ENCODE data around the gene FN3KRP. TPM values are rescaled to one million over a fixed set of nuclear protein-coding genes. Genes with fewer than 3 reads are reported as not detected.
A peak's percentile ranks its signal among the peaks of the same experiment; 100 is the strongest.

FN3KRP gene
- polyA plus RNA-seq, 1 experiment, result 15.1 TPM

DNA sequence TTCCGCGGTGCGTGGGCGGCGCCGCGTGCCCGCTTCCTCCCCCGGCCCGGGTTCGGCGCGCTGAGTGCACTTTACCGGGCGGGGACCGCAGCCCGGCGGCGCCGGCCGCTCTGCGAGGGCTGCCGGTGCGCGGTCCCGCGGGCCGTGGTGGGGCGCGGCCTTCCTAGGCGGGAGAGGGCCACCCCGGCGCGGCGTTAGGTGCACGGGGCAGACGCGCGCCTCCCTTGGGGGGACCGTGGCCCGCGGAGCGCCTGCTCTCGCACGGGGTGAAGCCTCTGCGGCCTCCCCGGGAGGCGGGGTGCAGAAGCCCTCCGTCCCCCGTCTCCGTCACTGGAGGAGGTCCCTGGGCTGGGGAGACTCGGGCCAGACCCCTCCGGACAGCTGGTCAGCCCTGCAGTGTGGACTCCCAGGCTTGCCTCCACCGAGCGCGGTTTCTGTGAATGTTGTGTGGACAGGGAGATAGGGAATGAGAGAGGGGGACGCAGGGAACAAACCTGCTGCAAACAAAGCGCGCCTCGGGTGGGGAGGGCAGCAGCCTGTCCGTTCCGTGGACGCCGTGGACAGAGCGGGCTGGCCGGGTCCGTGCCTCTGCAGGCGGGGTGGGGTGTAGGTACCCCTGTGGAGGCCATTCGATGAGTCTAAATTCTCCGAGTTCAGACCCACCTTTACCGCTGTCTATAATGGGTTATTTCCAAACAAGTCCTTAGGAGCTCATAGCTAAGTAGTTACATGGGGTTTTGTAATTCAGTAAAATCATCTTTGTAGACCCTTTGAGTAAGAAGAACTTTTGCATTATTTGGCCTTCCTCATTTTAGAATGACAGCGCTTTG lies 36.1 kb downstream of the FN3KRP start:
- DNase-seq (ENCODE audit: low read depth, low spot score), result no peak

DNA sequence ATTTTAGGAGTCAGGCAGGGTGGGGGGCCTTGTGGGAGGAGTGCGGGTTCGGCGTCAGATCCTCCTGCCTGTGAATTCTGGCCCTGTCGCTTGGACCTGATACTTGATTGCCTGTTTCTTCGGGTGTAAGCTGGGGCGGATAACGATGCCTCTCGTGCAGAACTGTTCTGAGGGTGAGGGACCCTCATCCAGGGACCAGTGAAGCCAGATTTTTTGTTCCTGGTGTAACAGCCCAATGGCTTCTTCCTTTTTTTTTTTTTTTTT lies 36.6 kb downstream of the FN3KRP start:
- H3K9me3 ChIP-seq (ENCODE audit: control insufficient read depth, insufficient read depth, low read length), result peaks cover 9% of the 10 kb centered on the region
- TF ChIP-seq, protein P1, sequence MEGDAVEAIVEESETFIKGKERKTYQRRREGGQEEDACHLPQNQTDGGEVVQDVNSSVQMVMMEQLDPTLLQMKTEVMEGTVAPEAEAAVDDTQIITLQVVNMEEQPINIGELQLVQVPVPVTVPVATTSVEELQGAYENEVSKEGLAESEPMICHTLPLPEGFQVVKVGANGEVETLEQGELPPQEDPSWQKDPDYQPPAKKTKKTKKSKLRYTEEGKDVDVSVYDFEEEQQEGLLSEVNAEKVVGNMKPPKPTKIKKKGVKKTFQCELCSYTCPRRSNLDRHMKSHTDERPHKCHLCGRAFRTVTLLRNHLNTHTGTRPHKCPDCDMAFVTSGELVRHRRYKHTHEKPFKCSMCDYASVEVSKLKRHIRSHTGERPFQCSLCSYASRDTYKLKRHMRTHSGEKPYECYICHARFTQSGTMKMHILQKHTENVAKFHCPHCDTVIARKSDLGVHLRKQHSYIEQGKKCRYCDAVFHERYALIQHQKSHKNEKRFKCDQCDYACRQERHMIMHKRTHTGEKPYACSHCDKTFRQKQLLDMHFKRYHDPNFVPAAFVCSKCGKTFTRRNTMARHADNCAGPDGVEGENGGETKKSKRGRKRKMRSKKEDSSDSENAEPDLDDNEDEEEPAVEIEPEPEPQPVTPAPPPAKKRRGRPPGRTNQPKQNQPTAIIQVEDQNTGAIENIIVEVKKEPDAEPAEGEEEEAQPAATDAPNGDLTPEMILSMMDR (IDR thresholded peaks at IDR 0.05; ENCODE audit: low read depth, low read length), result no peak
- peak overlapping the region; percentile 86 for H3K4me3 ChIP-seq (ENCODE audit: low read depth, low read length)
- no peaks in the 10 kb centered on the region for H3K27me3 ChIP-seq (ENCODE audit: control insufficient read depth, insufficient read depth, low read length)
- ChIA-PET POLR2A (no interaction called here), CTCF (interaction anchor here (1.0 kb wide), 1 partner anchor 28 kb away, joined by 3 read pairs; no protein-coding TSS in a partner anchor)
- no peak overlapping the region for H3K27ac ChIP-seq (ENCODE audit: low read depth, low read length)
- no peak for DNase-seq (ENCODE audit: low read depth, low spot score)

More for the DNA sequence above, 36.1 kb downstream of the FN3KRP start:
- H3K27me3 ChIP-seq (ENCODE audit: control insufficient read depth, insufficient read depth, low read length), result no peaks in the 10 kb centered on the region
- peak overlapping the region; percentile 86 for H3K4me3 ChIP-seq (ENCODE audit: low read depth, low read length)
- POLR2A ChIA-PET, result no interaction called here
- H3K27ac ChIP-seq (ENCODE audit: low read depth, low read length), result no peak overlapping the region
- TF ChIP-seq, protein P1 (IDR thresholded peaks at IDR 0.05; ENCODE audit: low read depth, low read length), result no peak
- CTCF ChIA-PET, result no interaction called here
- peaks cover 9% of the 10 kb centered on the region for H3K9me3 ChIP-seq (ENCODE audit: control insufficient read depth, insufficient read depth, low read length)

- CTCF ChIA-PET, result interaction anchor here (1.0 kb wide), 1 partner anchor 26 kb away, joined by 3 read pairs; no protein-coding TSS in a partner anchor
- Histone ChIP-seq H3K27ac (ENCODE audit: low read depth, low read length) (no peak overlapping the region), H3K27me3 (ENCODE audit: control insufficient read depth, insufficient read depth, low read length) (no peaks in the 10 kb centered on the region), H3K9me3 (ENCODE audit: control insufficient read depth, insufficient read depth, low read length) (peaks cover 6% of the 10 kb centered on the region), H3K4me3 (ENCODE audit: low read depth, low read length) (no peak overlapping the region)
- POLR2A ChIA-PET, result no interaction called here
- DNase-seq (ENCODE audit: low read depth, low spot score), result no peak
- TF ChIP-seq, protein P1 (IDR thresholded peaks at IDR 0.05; ENCODE audit: low read depth, low read length), result no peak
These were observed 38.0 kb downstream of the FN3KRP start for GRCh38 chr17:82754297-82755208.

DNA sequence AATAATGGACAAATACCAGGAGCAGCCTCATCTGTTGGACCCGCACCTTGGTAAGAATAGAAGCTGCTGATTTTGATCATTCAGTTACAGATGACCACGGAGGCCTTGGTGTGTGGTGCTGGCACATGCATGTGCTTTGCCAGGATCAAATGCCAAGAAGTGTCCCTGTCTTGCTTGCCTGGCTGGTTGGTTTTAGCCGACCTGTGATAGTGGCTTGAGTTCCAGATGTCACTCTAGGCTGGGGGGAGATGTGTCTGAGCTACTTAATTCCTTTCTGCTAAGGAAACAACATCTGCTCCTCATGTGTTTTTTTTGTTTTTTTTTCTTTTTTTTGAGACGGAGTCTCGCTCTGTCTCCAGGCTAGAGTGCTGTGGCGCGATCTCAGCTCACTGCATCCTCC lies 39.7 kb downstream of the FN3KRP start:
- CTCF ChIA-PET, result interaction anchor here (1.0 kb wide), 1 partner anchor 12 kb away, joined by 4 read pairs; no protein-coding TSS in a partner anchor
- H3K4me3 ChIP-seq (ENCODE audit: low read depth, low read length), result no peak overlapping the region
- TF ChIP-seq, protein P1 (IDR thresholded peaks at IDR 0.05; ENCODE audit: low read depth, low read length), result no peak

More for the DNA sequence above, 39.7 kb downstream of the FN3KRP start:
- Histone ChIP-seq H3K9me3 (ENCODE audit: control insufficient read depth, insufficient read depth, low read length) (no peaks in the 10 kb centered on the region), H3K27ac (ENCODE audit: low read depth, low read length) (no peak overlapping the region), H3K27me3 (ENCODE audit: control insufficient read depth, insufficient read depth, low read length) (no peaks in the 10 kb centered on the region)
- no peak for DNase-seq (ENCODE audit: low read depth, low spot score)
- POLR2A ChIA-PET, result no interaction called here

Data from AG04450 (cell line).